ENCODE measurements around the gene SOWAHA. TPM values are rescaled to one million over a fixed set of nuclear protein-coding genes. Genes with fewer than 3 reads are reported as not detected.

Gene SOWAHA
- total RNA-seq, result 0.17 and 0.26 TPM in 2 replicates
- polyA plus RNA-seq, result 0.02 and 0.03 TPM in 2 replicates
- not detected in 2 replicates for polyA plus RNA-seq (2012)
- polyA minus RNA-seq (ENCODE audit: low replicate concordance), result not detected in 2 replicates

- H3K9ac ChIP-seq (ENCODE audit: insufficient read depth, low read length), result no peak within 1 kb of the TSS
- no peaks in the 10 kb centered on the region for H3K36me3 ChIP-seq (ENCODE audit: control insufficient read depth, insufficient read depth, low read length)
- H3K4me2 ChIP-seq (ENCODE audit: extremely low read depth, insufficient read depth, low read length), result peak within 1 kb of the TSS; percentile 20
- no peaks in the 10 kb centered on the region for H3K79me2 ChIP-seq (ENCODE audit: control insufficient read depth, insufficient read depth, low read length)
- H2AFZ ChIP-seq (ENCODE audit: low read length), result no peak within 1 kb of the TSS
- no peak within 1 kb of the TSS for H3K27ac ChIP-seq (ENCODE audit: insufficient read depth, low read length)
- peaks cover 28% of the 10 kb centered on the region for H3K27me3 ChIP-seq (ENCODE audit: control insufficient read depth, insufficient read depth, low read length)
- H3K9me3 ChIP-seq (ENCODE audit: control insufficient read depth, insufficient read depth, low read depth, low read length), result no peaks in the 10 kb centered on the region
- DNase-seq (ENCODE audit: low read depth in 2 of 2), result peak in 1 of 2 donors; percentile 25
- H3K4me1 ChIP-seq (ENCODE audit: control insufficient read depth, extremely low read depth, insufficient read depth, low read length), result no peaks in the 10 kb centered on the region
- peak within 1 kb of the TSS in 3 of 4 experiments; percentile 16 to 27 (median 20) for H3K4me3 ChIP-seq (replicated peaks in 1 of 4; ENCODE audit: control extremely low read depth in 1 of 4, insufficient read depth in 1 of 4, low read depth in 3 of 4, low read length in 4 of 4)
- no peaks in the 10 kb centered on the region for H4K20me1 ChIP-seq (ENCODE audit: control insufficient read depth, extremely low read depth, insufficient read depth, low read length)
- TF ChIP-seq CTCF (conservative IDR thresholded peaks at IDR 0.05 in 1 of 2, IDR thresholded peaks at IDR 0.05 in 1 of 2; ENCODE audit: low read depth in 1 of 2, low read length in 2 of 2) (no peak), EZH2 (IDR thresholded peaks at IDR 0.05; ENCODE audit: low read length, missing control alignments) (no peak)
These were observed at the start of gene SOWAHA for GRCh38 chr5:132812781-132813598. TSS of gene SOWAHA (plus strand) at chr5:132813302. CDS start at chr5:132813622, 320 bp downstream.

- Histone ChIP-seq H3K36me3 (ENCODE audit: control insufficient read depth, insufficient read depth, low read length) (peaks cover 27% of the 10 kb centered on the region), H3K4me2 (ENCODE audit: extremely low read depth, insufficient read depth, low read length) (no peak overlapping the region), H3K4me3 (replicated peaks in 1 of 4; ENCODE audit: control extremely low read depth in 1 of 4, insufficient read depth in 1 of 4, low read depth in 3 of 4, low read length in 4 of 4) (no peak overlapping the region), H4K20me1 (ENCODE audit: control insufficient read depth, extremely low read depth, insufficient read depth, low read length) (no peaks in the 10 kb centered on the region), H3K79me2 (ENCODE audit: control insufficient read depth, insufficient read depth, low read length) (peaks cover 29% of the 10 kb centered on the region), H2AFZ (ENCODE audit: low read length) (no peak overlapping the region), H3K9me3 (ENCODE audit: control insufficient read depth, insufficient read depth, low read depth, low read length) (no peaks in the 10 kb centered on the region), H3K9ac (ENCODE audit: insufficient read depth, low read length) (no peak overlapping the region), H3K4me1 (ENCODE audit: control insufficient read depth, extremely low read depth, insufficient read depth, low read length) (peaks cover 17% of the 10 kb centered on the region), H3K27me3 (ENCODE audit: control insufficient read depth, insufficient read depth, low read length) (no peaks in the 10 kb centered on the region), H3K27ac (ENCODE audit: insufficient read depth, low read length) (no peak overlapping the region)
- no peak for DNase-seq (ENCODE audit: low read depth in 2 of 2)
- TF ChIP-seq EZH2 (IDR thresholded peaks at IDR 0.05; ENCODE audit: low read length, missing control alignments) (no peak), CTCF (conservative IDR thresholded peaks at IDR 0.05 in 1 of 2, IDR thresholded peaks at IDR 0.05 in 1 of 2; ENCODE audit: low read depth in 1 of 2, low read length in 2 of 2) (no peak)
These were observed 49.1 kb upstream of the SOWAHA start for GRCh38 chr5:132764051-132764450.

- no peak for TF ChIP-seq CTCF (conservative IDR thresholded peaks at IDR 0.05 in 1 of 2, IDR thresholded peaks at IDR 0.05 in 1 of 2; ENCODE audit: low read depth in 1 of 2, low read length in 2 of 2)
- no peak for TF ChIP-seq EZH2 (IDR thresholded peaks at IDR 0.05; ENCODE audit: low read length, missing control alignments)
- Histone ChIP-seq H2AFZ (ENCODE audit: low read length) (no peak overlapping the region), H3K36me3 (ENCODE audit: control insufficient read depth, insufficient read depth, low read length) (peaks cover 24% of the 10 kb centered on the region), H3K27ac (ENCODE audit: insufficient read depth, low read length) (no peak overlapping the region), H3K9ac (ENCODE audit: insufficient read depth, low read length) (no peak overlapping the region), H3K4me2 (ENCODE audit: extremely low read depth, insufficient read depth, low read length) (no peak overlapping the region), H3K27me3 (ENCODE audit: control insufficient read depth, insufficient read depth, low read length) (no peaks in the 10 kb centered on the region), H4K20me1 (ENCODE audit: control insufficient read depth, extremely low read depth, insufficient read depth, low read length) (no peaks in the 10 kb centered on the region), H3K4me1 (ENCODE audit: control insufficient read depth, extremely low read depth, insufficient read depth, low read length) (peaks cover 17% of the 10 kb centered on the region), H3K79me2 (ENCODE audit: control insufficient read depth, insufficient read depth, low read length) (peaks cover 36% of the 10 kb centered on the region), H3K4me3 (replicated peaks in 1 of 4; ENCODE audit: control extremely low read depth in 1 of 4, insufficient read depth in 1 of 4, low read depth in 3 of 4, low read length in 4 of 4) (no peak overlapping the region), H3K9me3 (ENCODE audit: control insufficient read depth, insufficient read depth, low read depth, low read length) (no peaks in the 10 kb centered on the region)
- no peak for DNase-seq (ENCODE audit: low read depth in 2 of 2)
These were observed 48.3 kb upstream of the SOWAHA start for GRCh38 chr5:132764671-132765238.

Measured in fibroblast of lung (primary cell).